Fibroblast of pulmonary artery (primary cell): ENCODE results near the gene TTC31.
"Not testable (repeated sequence)": the region's sequence is repeated elsewhere in the genome, so short reads cannot be mapped to it uniquely, and the experiment has no call there.

Experiments
- DNase-seq: peaks from one replicate; pipeline ENCODE4 v3.0.0-alpha.2; 2010; ENCODE audit warnings: low read depth
- H3K4me3 ChIP-seq: replicated peaks from 2 replicates; pipeline ENCODE4 v1.5.1; 2011; ENCODE audit warnings: low read depth, mild to moderate bottlenecking, control low read depth, low read length, moderate library complexity
- TF ChIP-seq, protein P1 (sequence below): IDR thresholded peaks from 2 replicates; pipeline ENCODE4 v1.5.1; 2011; ENCODE audit warnings: mild to moderate bottlenecking, control low read depth, low read length, inconsistent platforms; ENCODE audit errors: missing control alignments

TTC31 gene

DNA sequence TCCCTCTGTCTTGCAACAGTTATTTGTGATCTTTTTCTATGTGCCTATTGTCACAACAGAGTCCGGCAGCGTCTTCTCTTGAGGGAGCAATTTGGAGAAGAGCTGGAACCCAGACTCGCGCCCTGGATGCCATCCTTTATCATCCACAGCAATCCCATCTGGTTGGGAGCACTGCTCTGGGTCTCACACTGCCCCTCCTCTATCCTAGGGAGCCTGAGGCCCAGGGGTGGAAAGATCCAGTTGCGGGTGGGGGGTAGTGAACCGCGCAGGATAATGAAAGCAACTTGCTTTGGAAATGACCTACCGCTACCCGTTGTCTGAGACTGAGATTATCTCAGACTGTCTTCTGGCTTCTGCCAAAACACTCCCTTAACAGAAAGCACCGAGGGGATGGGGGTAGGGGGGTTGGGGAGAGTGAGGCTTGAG lies 23.9 kb upstream of the TTC31 start:
- TF ChIP-seq, protein P1, sequence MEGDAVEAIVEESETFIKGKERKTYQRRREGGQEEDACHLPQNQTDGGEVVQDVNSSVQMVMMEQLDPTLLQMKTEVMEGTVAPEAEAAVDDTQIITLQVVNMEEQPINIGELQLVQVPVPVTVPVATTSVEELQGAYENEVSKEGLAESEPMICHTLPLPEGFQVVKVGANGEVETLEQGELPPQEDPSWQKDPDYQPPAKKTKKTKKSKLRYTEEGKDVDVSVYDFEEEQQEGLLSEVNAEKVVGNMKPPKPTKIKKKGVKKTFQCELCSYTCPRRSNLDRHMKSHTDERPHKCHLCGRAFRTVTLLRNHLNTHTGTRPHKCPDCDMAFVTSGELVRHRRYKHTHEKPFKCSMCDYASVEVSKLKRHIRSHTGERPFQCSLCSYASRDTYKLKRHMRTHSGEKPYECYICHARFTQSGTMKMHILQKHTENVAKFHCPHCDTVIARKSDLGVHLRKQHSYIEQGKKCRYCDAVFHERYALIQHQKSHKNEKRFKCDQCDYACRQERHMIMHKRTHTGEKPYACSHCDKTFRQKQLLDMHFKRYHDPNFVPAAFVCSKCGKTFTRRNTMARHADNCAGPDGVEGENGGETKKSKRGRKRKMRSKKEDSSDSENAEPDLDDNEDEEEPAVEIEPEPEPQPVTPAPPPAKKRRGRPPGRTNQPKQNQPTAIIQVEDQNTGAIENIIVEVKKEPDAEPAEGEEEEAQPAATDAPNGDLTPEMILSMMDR: no peak
- DNase-seq: no peak
- H3K4me3 ChIP-seq: peak overlapping the region; percentile 97

DNA sequence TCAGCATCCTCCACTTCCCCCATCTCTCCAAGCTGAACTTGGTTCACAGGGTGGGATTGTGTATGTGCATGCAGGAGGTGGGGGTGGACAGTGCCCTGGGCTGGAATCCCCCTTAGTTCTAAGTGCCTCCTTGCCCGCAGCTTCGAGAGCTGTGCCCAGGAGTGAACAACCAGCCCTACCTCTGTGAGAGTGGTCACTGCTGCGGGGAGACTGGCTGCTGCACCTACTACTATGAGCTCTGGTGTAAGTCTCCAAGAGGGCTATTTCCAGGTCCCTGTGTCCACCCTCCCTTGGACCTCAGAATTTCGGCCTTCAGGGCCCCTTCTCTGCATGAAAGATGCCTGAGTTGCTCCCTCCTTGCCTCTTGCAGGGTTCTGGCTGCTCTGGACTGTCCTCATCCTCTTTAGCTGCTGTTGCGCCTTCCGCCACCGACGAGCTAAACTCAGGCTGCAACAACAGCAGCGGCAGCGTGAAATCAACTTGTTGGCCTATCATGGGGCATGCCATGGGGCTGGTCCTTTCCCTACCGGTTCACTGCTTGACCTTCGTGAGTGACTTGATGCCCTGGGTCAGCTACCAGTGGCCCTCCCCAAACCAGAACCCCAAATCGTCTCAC lies 23.3 kb upstream of the TTC31 start:
- DNase-seq: not testable (repeated sequence)
- H3K4me3 ChIP-seq: peak overlapping the region; percentile 97

DNA sequence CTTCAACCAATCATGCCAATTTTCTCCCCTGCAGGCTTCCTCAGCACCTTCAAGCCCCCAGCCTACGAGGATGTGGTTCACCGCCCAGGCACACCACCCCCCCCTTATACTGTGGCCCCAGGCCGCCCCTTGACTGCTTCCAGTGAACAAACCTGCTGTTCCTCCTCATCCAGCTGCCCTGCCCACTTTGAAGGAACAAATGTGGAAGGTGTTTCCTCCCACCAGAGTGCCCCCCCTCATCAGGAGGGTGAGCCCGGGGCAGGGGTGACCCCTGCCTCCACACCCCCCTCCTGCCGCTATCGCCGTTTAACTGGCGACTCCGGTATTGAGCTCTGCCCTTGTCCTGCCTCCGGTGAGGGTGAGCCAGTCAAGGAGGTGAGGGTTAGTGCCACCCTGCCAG lies 22.7 kb upstream of the TTC31 start:
- DNase-seq, H3K4me3 ChIP-seq: not testable (repeated sequence)

DNA sequence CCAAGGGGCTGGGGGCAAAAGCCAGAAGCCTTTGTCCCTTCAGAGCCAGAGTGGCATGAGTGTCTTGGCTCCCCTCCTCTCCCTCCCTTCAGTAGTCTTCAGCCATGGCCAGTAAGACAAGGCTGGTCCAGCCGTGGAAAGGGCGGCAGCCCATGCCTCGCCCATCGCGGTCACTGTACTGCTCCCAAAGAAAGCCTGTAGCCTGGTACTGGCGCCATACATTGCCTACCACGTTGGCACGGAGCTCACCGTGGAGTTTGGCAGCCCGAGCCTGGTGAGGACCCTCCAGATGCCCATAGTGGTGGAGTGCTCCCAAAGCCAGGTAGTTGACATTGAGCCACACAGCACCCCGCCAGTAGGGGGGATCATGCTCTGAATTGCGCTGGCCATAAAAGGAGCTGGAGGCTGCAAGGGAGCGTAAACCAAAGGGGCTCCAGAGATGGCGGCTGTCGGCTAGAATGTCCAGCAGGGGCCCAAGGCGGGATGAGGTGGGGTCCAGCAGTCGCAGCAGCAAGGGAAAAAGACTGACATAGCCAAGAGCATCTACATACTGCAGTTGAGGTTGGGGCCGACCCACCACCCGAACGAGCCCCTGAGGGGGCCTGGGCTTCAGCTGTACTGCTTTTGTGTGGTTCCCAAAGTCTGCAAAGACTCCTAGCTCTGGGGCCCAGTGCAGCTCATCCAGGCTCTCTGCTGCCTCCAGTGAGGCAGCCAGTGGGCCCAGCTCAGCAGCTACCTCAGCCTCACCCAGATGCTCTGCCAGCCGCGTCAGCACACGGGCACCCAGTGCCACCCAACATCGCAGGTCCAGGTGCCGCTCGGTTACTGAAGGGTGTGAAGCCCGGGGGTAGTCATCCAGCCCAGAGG lies 21.5 kb upstream of the TTC31 start:
- TF ChIP-seq, protein P1: peak; percentile 7
- no peak for DNase-seq
- no peak overlapping the region for H3K4me3 ChIP-seq

DNA sequence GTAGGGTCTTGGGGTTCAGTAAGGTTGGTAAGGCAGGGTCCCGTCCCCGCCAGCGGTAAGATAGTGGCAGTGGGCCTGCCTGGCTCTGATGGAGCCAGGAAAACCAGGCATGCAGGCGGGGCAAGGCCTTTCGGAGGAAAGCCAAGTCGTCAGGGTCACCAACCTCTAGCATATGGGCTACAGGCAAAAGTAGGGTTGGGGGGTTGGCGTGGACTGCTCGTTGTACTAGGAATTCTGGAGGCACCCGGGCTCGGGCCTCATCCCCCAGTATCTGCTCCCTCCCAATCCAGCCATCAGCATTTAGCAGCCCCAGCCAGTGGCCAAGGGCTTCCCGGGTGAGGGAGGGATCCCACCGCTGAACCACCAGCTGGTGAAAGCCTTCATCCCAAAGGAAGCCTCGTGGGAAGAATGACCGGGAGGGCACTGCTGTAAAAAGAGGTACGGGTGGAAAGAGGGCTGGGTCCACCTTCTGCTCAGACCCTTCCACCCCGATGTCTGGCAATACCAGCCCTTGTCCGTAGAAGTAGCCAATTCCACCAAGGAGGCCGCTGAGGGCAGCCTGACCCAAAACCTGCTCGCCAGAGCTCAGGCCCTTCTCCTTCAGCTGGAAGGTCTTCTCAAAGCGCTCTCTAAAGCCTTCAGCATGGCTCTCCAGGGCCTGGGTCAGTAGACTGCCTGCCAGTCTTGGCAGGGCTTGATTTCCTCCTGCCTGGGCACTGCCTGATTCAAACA lies 20.7 kb upstream of the TTC31 start:
- no peak overlapping the region for H3K4me3 ChIP-seq
- TF ChIP-seq, protein P1: no peak
- DNase-seq: no peak

DNA sequence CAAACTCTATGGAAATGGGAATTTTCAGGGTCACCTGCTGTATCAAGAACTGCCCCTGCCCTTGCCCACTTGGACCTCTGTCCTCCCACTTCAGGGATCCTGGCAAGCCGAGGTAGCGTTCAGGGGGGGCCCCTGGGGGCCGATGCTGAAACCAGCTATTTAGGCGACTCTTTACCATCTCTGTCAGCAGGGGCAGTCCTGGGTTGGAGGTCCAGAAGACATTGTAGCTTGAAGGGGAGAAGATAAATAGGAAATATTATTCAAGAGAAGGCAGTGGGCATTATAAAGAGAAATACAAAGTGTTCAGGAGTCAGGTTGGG lies 20.1 kb upstream of the TTC31 start:
- TF ChIP-seq, protein P1: no peak
- no peak overlapping the region for H3K4me3 ChIP-seq
- DNase-seq: no peak

DNA sequence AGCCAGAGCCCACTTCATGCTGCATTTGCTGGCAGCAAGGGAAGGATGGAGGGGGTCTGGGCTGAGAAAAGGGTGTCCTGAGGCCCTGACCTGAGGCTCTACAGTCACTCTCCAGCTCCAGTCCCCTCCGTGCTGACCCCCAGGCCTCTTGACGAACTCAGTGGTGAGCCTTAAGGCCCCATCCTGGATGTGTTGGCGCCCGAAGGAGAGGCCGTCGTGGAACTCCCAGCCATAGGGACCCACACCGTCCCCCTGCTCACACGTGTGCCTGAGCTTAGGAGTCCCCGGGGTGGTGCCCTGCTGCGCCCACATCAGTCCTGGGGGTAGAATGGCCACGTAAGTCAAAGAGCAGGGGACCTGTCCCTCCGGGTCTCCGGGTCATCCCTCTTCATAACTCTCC lies 18.5 kb upstream of the TTC31 start:
- TF ChIP-seq, protein P1: no peak
- no peak for DNase-seq
- H3K4me3 ChIP-seq: peak overlapping the region; percentile 80

DNA sequence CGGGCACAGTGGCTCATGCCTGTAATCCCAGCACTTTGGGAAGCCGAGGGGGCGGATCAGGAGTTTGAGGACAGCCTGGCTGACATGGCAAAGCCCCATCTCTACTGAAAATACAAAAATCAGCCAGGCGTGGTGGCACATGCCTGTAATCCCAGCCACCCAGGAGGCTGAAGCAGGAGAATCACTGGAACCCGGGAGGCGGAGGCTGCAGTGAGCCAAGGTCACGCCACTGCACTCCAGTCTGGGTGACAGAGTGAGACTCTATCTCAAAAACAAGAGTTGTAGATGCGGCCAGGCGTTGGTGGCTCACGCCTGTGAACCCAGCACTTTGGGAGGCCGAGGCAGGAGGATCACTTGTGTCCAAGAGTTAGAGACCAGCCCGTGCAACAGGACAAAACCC lies 12.1 kb upstream of the TTC31 start:
- H3K4me3 ChIP-seq: not testable (repeated sequence)

More for the DNA sequence above, 12.1 kb upstream of the TTC31 start:
- DNase-seq: not testable (repeated sequence)
